H9 (cell line): Measurements from ENCODE around the gene EIF4E2. TPM values are rescaled to one million over a fixed set of nuclear protein-coding genes. Genes with fewer than 3 reads are reported as not detected.

ENCODE experiments used
- DNase-seq: peaks from one replicate; pipeline ENCODE4 v3.0.0-alpha.2; 2017
- H2AFZ ChIP-seq: one replicate; pipeline ENCODE4 v1.6.1; 2013; ENCODE audit warnings: mild to moderate bottlenecking, low read length, control low read depth, moderate library complexity
- H2AK5ac ChIP-seq: 2 replicates; pipeline ENCODE4 v1.6.1; 2013; ENCODE audit warnings: low read length, control low read depth, mixed read lengths; ENCODE audit not compliant: insufficient read length
- H2BK120ac ChIP-seq: one replicate; pipeline ENCODE4 v1.6.1; 2013; ENCODE audit warnings: low read depth, mild to moderate bottlenecking, low read length, control low read depth, inconsistent platforms; ENCODE audit not compliant: poor library complexity, severe bottlenecking
- H2BK12ac ChIP-seq: 2 replicates; pipeline ENCODE4 v1.6.1; 2013; ENCODE audit warnings: low read length, control low read depth, mixed read lengths, low read depth; ENCODE audit not compliant: insufficient read length
- H2BK15ac ChIP-seq: 2 replicates; pipeline ENCODE4 v1.6.1; 2013; ENCODE audit warnings: low read depth, low read length, control low read depth
- H2BK20ac ChIP-seq: one replicate; pipeline ENCODE4 v1.6.1; 2013; ENCODE audit warnings: low read depth, mild to moderate bottlenecking, low read length, control low read depth, inconsistent platforms; ENCODE audit not compliant: poor library complexity, severe bottlenecking
- H2BK5ac ChIP-seq: 2 replicates; pipeline ENCODE4 v1.6.1; 2013; ENCODE audit warnings: low read length, control low read depth, mixed read lengths; ENCODE audit not compliant: insufficient read length
- H3K14ac ChIP-seq: 2 replicates; pipeline ENCODE4 v1.6.1; 2013; ENCODE audit warnings: low read length, control low read depth; ENCODE audit not compliant: insufficient read depth
- H3K18ac ChIP-seq: 2 replicates; pipeline ENCODE4 v1.6.1; 2013; ENCODE audit warnings: low read depth, mild to moderate bottlenecking, mixed read lengths, low read length, control low read depth; ENCODE audit not compliant: insufficient read length
- H3K23ac ChIP-seq: 2 replicates; pipeline ENCODE4 v1.6.1; 2013; ENCODE audit warnings: low read length, control low read depth, mixed read lengths, low read depth; ENCODE audit not compliant: insufficient read length
- H3K23me2 ChIP-seq: 2 replicates; pipeline ENCODE4 v1.6.1; 2013; ENCODE audit warnings: low read depth, mild to moderate bottlenecking, mixed read lengths, low read length, control low read depth; ENCODE audit not compliant: insufficient read length, poor library complexity, severe bottlenecking
- H3K27ac ChIP-seq: 2 replicates; pipeline ENCODE4 v1.5.1; 2013; ENCODE audit warnings: low read length, control low read depth, mixed read lengths, low read depth; ENCODE audit not compliant: insufficient read length
- H3K27me3 ChIP-seq: 2 replicates; pipeline ENCODE4 v1.6.1; 2013; ENCODE audit warnings: low read length, control low read depth, inconsistent platforms; ENCODE audit not compliant: insufficient read depth
- H3K4ac ChIP-seq: 2 replicates; pipeline ENCODE4 v1.6.1; 2013; ENCODE audit warnings: low read depth, mild to moderate bottlenecking, control low read depth, inconsistent platforms, low read length, moderate library complexity
- H3K4me1 ChIP-seq: 2 replicates; pipeline ENCODE4 v1.6.1; 2013; ENCODE audit warnings: low read length, control low read depth, inconsistent platforms; ENCODE audit not compliant: insufficient read depth
- H3K4me2 ChIP-seq: 2 replicates; pipeline ENCODE4 v1.6.1; 2013; ENCODE audit warnings: low read length, control low read depth, mixed read lengths; ENCODE audit not compliant: insufficient read length, insufficient read depth
- H3K56ac ChIP-seq: 2 replicates; pipeline ENCODE4 v1.6.1; 2013; ENCODE audit warnings: low read depth, mild to moderate bottlenecking, mixed read lengths, low read length, control low read depth; ENCODE audit not compliant: insufficient read length
- H3K79me1 ChIP-seq: 2 replicates; pipeline ENCODE4 v1.6.1; 2013; ENCODE audit warnings: low read depth, mild to moderate bottlenecking, moderate library complexity, low read length, control low read depth, inconsistent platforms; ENCODE audit not compliant: insufficient read depth, poor library complexity, severe bottlenecking
- H3K79me2 ChIP-seq: 2 replicates; pipeline ENCODE4 v1.6.1; 2013; ENCODE audit warnings: low read length, control low read depth, inconsistent platforms; ENCODE audit not compliant: insufficient read depth
- H3K9ac ChIP-seq: 2 replicates; pipeline ENCODE4 v1.6.1; 2013; ENCODE audit warnings: low read length, control low read depth, mixed read lengths; ENCODE audit not compliant: insufficient read length; ENCODE audit errors: extremely low read depth
- H3K9me3 ChIP-seq: one replicate; pipeline ENCODE4 v1.6.1; 2013; ENCODE audit warnings: low read depth, low read length, inconsistent platforms; ENCODE audit not compliant: control insufficient read depth
- H3T11ph ChIP-seq: one replicate; pipeline ENCODE4 v1.6.1; 2013; ENCODE audit warnings: mild to moderate bottlenecking, low read length, control low read depth, inconsistent platforms
- H4K20me1 ChIP-seq: one replicate; pipeline ENCODE4 v1.6.1; 2013; ENCODE audit not compliant: control insufficient read depth, insufficient read length, insufficient read depth
- H4K5ac ChIP-seq: 2 replicates; pipeline ENCODE4 v1.6.1; 2013; ENCODE audit warnings: low read depth, mild to moderate bottlenecking, mixed read lengths, low read length, control low read depth; ENCODE audit not compliant: insufficient read length
- H4K8ac ChIP-seq: replicated peaks from 2 replicates; pipeline ENCODE4 v1.6.1; 2013; ENCODE audit warnings: low read length, control low read depth, mixed read lengths, low read depth; ENCODE audit not compliant: insufficient read length
- H4K91ac ChIP-seq: 2 replicates; pipeline ENCODE4 v1.6.1; 2013; ENCODE audit warnings: low read depth, mild to moderate bottlenecking, moderate library complexity, mixed read lengths, low read length, control low read depth; ENCODE audit not compliant: insufficient read length
- H3K27ac Mint-ChIP-seq, 3 experiments: 2 replicates in 2 of 3; 3 replicates in 1 of 3; pipeline ENCODE4 v1.8.0; 2020 to 2021; ENCODE audit warnings: mixed read lengths in 3 of 3, mild to moderate bottlenecking in 1 of 3, moderate library complexity in 1 of 3
- H3K27me3 Mint-ChIP-seq: 2 replicates; pipeline ENCODE4 v1.8.0; 2021; ENCODE audit warnings: low read depth, mild to moderate bottlenecking, moderate library complexity, mixed read lengths
- H3K36me3 Mint-ChIP-seq, 3 experiments: 2 replicates in 2 of 3; 3 replicates in 1 of 3; pipeline ENCODE4 v1.8.0; 2020 to 2021; ENCODE audit warnings: low read depth in 3 of 3, mixed read lengths in 3 of 3; ENCODE audit not compliant: insufficient read depth in 1 of 3
- H3K4me1 Mint-ChIP-seq, 2 experiments: 2 replicates each; pipeline ENCODE4 v1.8.0; 2020; ENCODE audit warnings: mixed read lengths in 2 of 2
- H3K4me3 Mint-ChIP-seq, 2 experiments: 2 replicates in 1 of 2; 3 replicates in 1 of 2; pipeline ENCODE4 v1.8.0; 2020 to 2021; ENCODE audit warnings: mild to moderate bottlenecking in 2 of 2, mixed read lengths in 2 of 2, moderate library complexity in 1 of 2
- H3K9me3 Mint-ChIP-seq, 2 experiments: 2 replicates in 1 of 2; 3 replicates in 1 of 2; pipeline ENCODE4 v1.8.0; 2020; ENCODE audit warnings: mild to moderate bottlenecking in 2 of 2, mixed read lengths in 2 of 2, moderate library complexity in 1 of 2
- CTCF ChIP-seq: fragments of 200-600 bp; sonication (generic); conservative IDR thresholded peaks from 3 replicates; pipeline ENCODE4 v1.8.0; 2021; ENCODE audit warnings: antibody characterized with exemption, mild to moderate bottlenecking
- WGBS: extraction: QIAGEN DNeasy Blood & Tissue Kit; methylation state at CpG from one replicate; pipeline ENCODE4 v1.1.7; 2013; ENCODE audit warnings: missing lambda C conversion rate, low lambda C conversion rate, mixed read lengths; ENCODE audit not compliant: insufficient read length; ENCODE audit errors: extremely low coverage; 5-methylcytosine and 5-hydroxymethylcytosine counted together
- total RNA-seq: library from RNA; stranded (reverse); gene quantifications from 2 replicates; pipeline ENCODE4 v1.2.1, GENCODE V29; 2021

Gene EIF4E2
- total RNA-seq, 1 experiment from 2014 or later: 109 TPM

GRCh38 chr2:232551776-232552175, 1.3 kb downstream of the EIF4E2 start:
- Histone ChIP-seq H4K8ac (no peak overlapping the region), H2BK12ac (no peak overlapping the region), H3K4ac (no peak overlapping the region), H3K9me3 (no peaks in the 10 kb centered on the region), H3K4me2 (peak overlapping the region; percentile 94), H3K9ac (no peak overlapping the region), H3K27me3 (no peaks in the 10 kb centered on the region), H2BK5ac (no peak overlapping the region), H4K5ac (no peak overlapping the region), H3K79me2 (peaks cover 13% of the 10 kb centered on the region; the same call in 1 of the 2 replicates), H3K27ac (no peak overlapping the region), H2BK120ac (no peak overlapping the region), H3K79me1 (peaks cover 6% of the 10 kb centered on the region), H2AK5ac (no peak overlapping the region), H2AFZ (no peak overlapping the region), H3K14ac (no peak overlapping the region), H4K91ac (no peak overlapping the region), H2BK20ac (no peak overlapping the region), H3K18ac (no peak overlapping the region), H2BK15ac (no peak overlapping the region), H3K4me1 (no peaks in the 10 kb centered on the region; the same call in 1 of the 2 replicates), H3K56ac (no peak overlapping the region), H4K20me1 (no peaks in the 10 kb centered on the region), H3K23me2 (peaks cover 9% of the 10 kb centered on the region), H3K23ac (no peak overlapping the region), H3T11ph (no peak overlapping the region)
- DNase-seq: no peak
- Mint-ChIP-seq H3K4me1 (peaks cover 12 to 16% of the 10 kb centered on the region in 2 experiments), H3K36me3 (peaks cover 33 to 52% (median 36%) of the 10 kb centered on the region in 3 experiments), H3K27ac (no peak overlapping the region; a peak in 2 of 7 replicates), H3K27me3 (no peaks in the 10 kb centered on the region), H3K9me3 (peaks cover 17 to 18% of the 10 kb centered on the region in 2 experiments), H3K4me3 (peak overlapping the region; percentile 95 to 99)
- WGBS: no CpG with 5 or more reads among the region's 4 CpGs
- no peak for TF ChIP-seq CTCF
